Measurements from ENCODE around the gene SRSF4. TPM values are rescaled to one million over a fixed set of nuclear protein-coding genes. Genes with fewer than 3 reads are reported as not detected.

The SRSF4 gene
- total and polyA plus RNA-seq, 9 of the 15 experiments (the other 6 are each of a cell fraction or from before 2014, with no cell fraction given): 15.9 to 132 (median 82.0) TPM

- TF ChIP-seq FOXM1 (IDR thresholded peaks at IDR 0.05; ENCODE audit: low read depth) (no peak), FOXM1 (CRISPR knock-in tag; IDR thresholded peaks at IDR 0.05; ENCODE audit: low read depth) (peak; percentile 97), E2F3 (CRISPR knock-in tag; IDR thresholded peaks at IDR 0.05) (peak; percentile 86; the same call in 1 of the 2 replicates), MTF1 (CRISPR knock-in tag; IDR thresholded peaks at IDR 0.05; ENCODE audit: borderline replicate concordance) (no peak), ZNF134 (CRISPR knock-in tag; conservative IDR thresholded peaks at IDR 0.05) (no peak), ZEB2 (IDR thresholded peaks at IDR 0.05) (no peak), ZHX1 (conservative IDR thresholded peaks at IDR 0.05; ENCODE audit: low read length) (0 out of 2 replicates have a peak, but pooled peaks have one; percentile 60), HDAC3 (IDR thresholded peaks at IDR 0.05; ENCODE audit: borderline replicate concordance, partially characterized antibody) (no peak), SNRNP70 (optimal IDR thresholded peaks at IDR 0.05; ENCODE audit: low read depth, low read length) (no peak), SMARCE1 (IDR thresholded peaks at IDR 0.05) (no peak)
- TF ChIP-seq, protein P1, sequence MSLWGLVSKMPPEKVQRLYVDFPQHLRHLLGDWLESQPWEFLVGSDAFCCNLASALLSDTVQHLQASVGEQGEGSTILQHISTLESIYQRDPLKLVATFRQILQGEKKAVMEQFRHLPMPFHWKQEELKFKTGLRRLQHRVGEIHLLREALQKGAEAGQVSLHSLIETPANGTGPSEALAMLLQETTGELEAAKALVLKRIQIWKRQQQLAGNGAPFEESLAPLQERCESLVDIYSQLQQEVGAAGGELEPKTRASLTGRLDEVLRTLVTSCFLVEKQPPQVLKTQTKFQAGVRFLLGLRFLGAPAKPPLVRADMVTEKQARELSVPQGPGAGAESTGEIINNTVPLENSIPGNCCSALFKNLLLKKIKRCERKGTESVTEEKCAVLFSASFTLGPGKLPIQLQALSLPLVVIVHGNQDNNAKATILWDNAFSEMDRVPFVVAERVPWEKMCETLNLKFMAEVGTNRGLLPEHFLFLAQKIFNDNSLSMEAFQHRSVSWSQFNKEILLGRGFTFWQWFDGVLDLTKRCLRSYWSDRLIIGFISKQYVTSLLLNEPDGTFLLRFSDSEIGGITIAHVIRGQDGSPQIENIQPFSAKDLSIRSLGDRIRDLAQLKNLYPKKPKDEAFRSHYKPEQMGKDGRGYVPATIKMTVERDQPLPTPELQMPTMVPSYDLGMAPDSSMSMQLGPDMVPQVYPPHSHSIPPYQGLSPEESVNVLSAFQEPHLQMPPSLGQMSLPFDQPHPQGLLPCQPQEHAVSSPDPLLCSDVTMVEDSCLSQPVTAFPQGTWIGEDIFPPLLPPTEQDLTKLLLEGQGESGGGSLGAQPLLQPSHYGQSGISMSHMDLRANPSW (CRISPR knock-in tag; IDR thresholded peaks at IDR 0.05): no peak; the same call in 1 of the 2 replicates
- TF ChIP-seq, protein P2, sequence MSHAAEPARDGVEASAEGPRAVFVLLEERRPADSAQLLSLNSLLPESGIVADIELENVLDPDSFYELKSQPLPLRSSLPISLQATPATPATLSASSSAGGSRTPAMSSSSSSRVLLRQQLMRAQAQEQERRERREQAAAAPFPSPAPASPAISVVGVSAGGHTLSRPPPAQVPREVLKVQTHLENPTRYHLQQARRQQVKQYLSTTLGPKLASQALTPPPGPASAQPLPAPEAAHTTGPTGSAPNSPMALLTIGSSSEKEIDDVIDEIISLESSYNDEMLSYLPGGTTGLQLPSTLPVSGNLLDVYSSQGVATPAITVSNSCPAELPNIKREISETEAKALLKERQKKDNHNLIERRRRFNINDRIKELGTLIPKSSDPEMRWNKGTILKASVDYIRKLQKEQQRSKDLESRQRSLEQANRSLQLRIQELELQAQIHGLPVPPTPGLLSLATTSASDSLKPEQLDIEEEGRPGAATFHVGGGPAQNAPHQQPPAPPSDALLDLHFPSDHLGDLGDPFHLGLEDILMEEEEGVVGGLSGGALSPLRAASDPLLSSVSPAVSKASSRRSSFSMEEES (CRISPR knock-in tag; IDR thresholded peaks at IDR 0.05): no peak
- TF ChIP-seq, protein P3, sequence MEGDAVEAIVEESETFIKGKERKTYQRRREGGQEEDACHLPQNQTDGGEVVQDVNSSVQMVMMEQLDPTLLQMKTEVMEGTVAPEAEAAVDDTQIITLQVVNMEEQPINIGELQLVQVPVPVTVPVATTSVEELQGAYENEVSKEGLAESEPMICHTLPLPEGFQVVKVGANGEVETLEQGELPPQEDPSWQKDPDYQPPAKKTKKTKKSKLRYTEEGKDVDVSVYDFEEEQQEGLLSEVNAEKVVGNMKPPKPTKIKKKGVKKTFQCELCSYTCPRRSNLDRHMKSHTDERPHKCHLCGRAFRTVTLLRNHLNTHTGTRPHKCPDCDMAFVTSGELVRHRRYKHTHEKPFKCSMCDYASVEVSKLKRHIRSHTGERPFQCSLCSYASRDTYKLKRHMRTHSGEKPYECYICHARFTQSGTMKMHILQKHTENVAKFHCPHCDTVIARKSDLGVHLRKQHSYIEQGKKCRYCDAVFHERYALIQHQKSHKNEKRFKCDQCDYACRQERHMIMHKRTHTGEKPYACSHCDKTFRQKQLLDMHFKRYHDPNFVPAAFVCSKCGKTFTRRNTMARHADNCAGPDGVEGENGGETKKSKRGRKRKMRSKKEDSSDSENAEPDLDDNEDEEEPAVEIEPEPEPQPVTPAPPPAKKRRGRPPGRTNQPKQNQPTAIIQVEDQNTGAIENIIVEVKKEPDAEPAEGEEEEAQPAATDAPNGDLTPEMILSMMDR (IDR thresholded peaks at IDR 0.05 in 2 of 3, conservative IDR thresholded peaks at IDR 0.05 in 1 of 3; ENCODE audit: insufficient read depth in 2 of 3, low read depth in 1 of 3, low read length in 3 of 3): peak; percentile 94 to 98 (median 95)
- TF ChIP-seq, protein P4, sequence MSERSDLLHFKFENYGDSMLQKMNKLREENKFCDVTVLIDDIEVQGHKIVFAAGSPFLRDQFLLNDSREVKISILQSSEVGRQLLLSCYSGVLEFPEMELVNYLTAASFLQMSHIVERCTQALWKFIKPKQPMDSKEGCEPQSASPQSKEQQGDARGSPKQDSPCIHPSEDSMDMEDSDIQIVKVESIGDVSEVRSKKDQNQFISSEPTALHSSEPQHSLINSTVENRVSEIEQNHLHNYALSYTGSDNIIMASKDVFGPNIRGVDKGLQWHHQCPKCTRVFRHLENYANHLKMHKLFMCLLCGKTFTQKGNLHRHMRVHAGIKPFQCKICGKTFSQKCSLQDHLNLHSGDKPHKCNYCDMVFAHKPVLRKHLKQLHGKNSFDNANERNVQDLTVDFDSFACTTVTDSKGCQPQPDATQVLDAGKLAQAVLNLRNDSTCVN (CRISPR knock-in tag; IDR thresholded peaks at IDR 0.05): peak; percentile 91; the same call in 1 of the 2 replicates
- TF ChIP-seq, protein P5, sequence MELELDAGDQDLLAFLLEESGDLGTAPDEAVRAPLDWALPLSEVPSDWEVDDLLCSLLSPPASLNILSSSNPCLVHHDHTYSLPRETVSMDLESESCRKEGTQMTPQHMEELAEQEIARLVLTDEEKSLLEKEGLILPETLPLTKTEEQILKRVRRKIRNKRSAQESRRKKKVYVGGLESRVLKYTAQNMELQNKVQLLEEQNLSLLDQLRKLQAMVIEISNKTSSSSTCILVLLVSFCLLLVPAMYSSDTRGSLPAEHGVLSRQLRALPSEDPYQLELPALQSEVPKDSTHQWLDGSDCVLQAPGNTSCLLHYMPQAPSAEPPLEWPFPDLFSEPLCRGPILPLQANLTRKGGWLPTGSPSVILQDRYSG (tag; conservative IDR thresholded peaks at IDR 0.05; ENCODE audit: low read depth): no peak; the same call in 1 of the 2 replicates
These were observed at the start of gene SRSF4 (continued) for GRCh38 chr1:29181413-29182225.

All from K562 (cell line).